ENCODE data around the gene PTBP2. TPM values are rescaled to one million over a fixed set of nuclear protein-coding genes. Genes with fewer than 3 reads are reported as not detected.

The PTBP2 gene
- total RNA-seq, 2 experiments from 2014 or later = 12.4 TPM

GRCh38 chr1:96825950-96826576 lies 104.5 kb downstream of the PTBP2 start:
- intact Hi-C loops (cut with micrococcal nuclease) = no loop called here
- peaks cover 8% of the 10 kb centered on the region for H3K36me3 Mint-ChIP-seq (ENCODE audit: low read depth)
- DNase-seq = no peak
- H3K27me3 Mint-ChIP-seq = no peaks in the 10 kb centered on the region
- no peak overlapping the region for H3K4me3 Mint-ChIP-seq
- ChIA-PET POLR2A (no interaction called here), CTCF (interaction anchor here (1.0 to 1.8 kb wide), 2 partner anchors 13 to 19 kb away, joined by 3 to 5 read pairs; no protein-coding TSS in a partner anchor)
- no peak for TF ChIP-seq CTCF (IDR thresholded peaks at IDR 0.05)
- ATAC-seq = no peak
- no peaks in the 10 kb centered on the region for H3K4me1 Mint-ChIP-seq (ENCODE audit: low read depth)
- no peak overlapping the region for H3K27ac Mint-ChIP-seq
- no peaks in the 10 kb centered on the region for H3K9me3 Mint-ChIP-seq

GRCh38 chr1:96833376-96833775 lies 111.8 kb downstream of the PTBP2 start:
- TF ChIP-seq CTCF (IDR thresholded peaks at IDR 0.05) = no peak
- CTCF ChIA-PET = no interaction called here
- Mint-ChIP-seq H3K27ac (no peak overlapping the region), H3K4me1 (ENCODE audit: low read depth) (no peaks in the 10 kb centered on the region), H3K27me3 (no peaks in the 10 kb centered on the region), H3K4me3 (no peak overlapping the region), H3K36me3 (ENCODE audit: low read depth) (no peaks in the 10 kb centered on the region), H3K9me3 (no peaks in the 10 kb centered on the region)
- POLR2A ChIA-PET = no interaction called here
- no peak for DNase-seq
- intact Hi-C loops (cut with micrococcal nuclease) = no loop called here
- no peak for ATAC-seq

- DNase-seq (no peak), ATAC-seq (no peak)
- Mint-ChIP-seq H3K27me3 (no peaks in the 10 kb centered on the region), H3K27ac (no peak overlapping the region), H3K9me3 (no peaks in the 10 kb centered on the region), H3K36me3 (ENCODE audit: low read depth) (no peaks in the 10 kb centered on the region), H3K4me1 (ENCODE audit: low read depth) (no peaks in the 10 kb centered on the region), H3K4me3 (no peak overlapping the region)
- intact Hi-C loops (cut with micrococcal nuclease) = no loop called here
- ChIA-PET CTCF (no interaction called here), POLR2A (interaction anchor here (0.7 kb wide), 1 partner anchor 176 kb away, joined by 3 read pairs; no protein-coding TSS in a partner anchor)
- TF ChIP-seq CTCF (IDR thresholded peaks at IDR 0.05) = no peak
Measured at GRCh38 chr1:96834986-96835385, 113.4 kb downstream of the PTBP2 start.

GRCh38 chr1:96837057-96837780 lies 115.6 kb downstream of the PTBP2 start:
- ChIA-PET POLR2A (no interaction called here), CTCF (interaction anchor here (1.0 kb wide), 1 partner anchor 8 kb away, joined by 3 read pairs; no protein-coding TSS in a partner anchor)
- ATAC-seq (no peak), DNase-seq (no peak)
- H3K4me1 Mint-ChIP-seq (ENCODE audit: low read depth) = no peaks in the 10 kb centered on the region
- intact Hi-C loops (cut with micrococcal nuclease) = no loop called here
- no peaks in the 10 kb centered on the region for H3K27me3 Mint-ChIP-seq
- H3K4me3 Mint-ChIP-seq = no peak overlapping the region
- H3K27ac Mint-ChIP-seq = no peak overlapping the region
- no peaks in the 10 kb centered on the region for H3K36me3 Mint-ChIP-seq (ENCODE audit: low read depth)
- H3K9me3 Mint-ChIP-seq = no peaks in the 10 kb centered on the region
- TF ChIP-seq CTCF (IDR thresholded peaks at IDR 0.05) = no peak

GRCh38 chr1:96837781-96838216 lies 116.2 kb downstream of the PTBP2 start:
- POLR2A ChIA-PET = no interaction called here
- Mint-ChIP-seq H3K9me3 (no peaks in the 10 kb centered on the region), H3K4me3 (no peak overlapping the region), H3K36me3 (ENCODE audit: low read depth) (no peaks in the 10 kb centered on the region), H3K27ac (no peak overlapping the region), H3K27me3 (no peaks in the 10 kb centered on the region), H3K4me1 (ENCODE audit: low read depth) (no peaks in the 10 kb centered on the region)
- intact Hi-C loops (cut with micrococcal nuclease) = no loop called here
- CTCF ChIA-PET = no interaction called here
- DNase-seq (no peak), ATAC-seq (no peak)
- no peak for TF ChIP-seq CTCF (IDR thresholded peaks at IDR 0.05)
